Activated naive CD4-positive, alpha-beta T cell treated with anti-CD3 and anti-CD28 coated beads, Interleukin-2, amount 50 U/mL, for 16 hours (primary cell): Measurements from ENCODE around the gene OR5B21.
A peak's percentile ranks its signal among the peaks of the same experiment; 100 is the strongest.

Experiments used
- DNase-seq: peaks from one replicate; pipeline ENCODE4 v3.0.0-alpha.2; 2020

Gene OR5B21

DNA sequence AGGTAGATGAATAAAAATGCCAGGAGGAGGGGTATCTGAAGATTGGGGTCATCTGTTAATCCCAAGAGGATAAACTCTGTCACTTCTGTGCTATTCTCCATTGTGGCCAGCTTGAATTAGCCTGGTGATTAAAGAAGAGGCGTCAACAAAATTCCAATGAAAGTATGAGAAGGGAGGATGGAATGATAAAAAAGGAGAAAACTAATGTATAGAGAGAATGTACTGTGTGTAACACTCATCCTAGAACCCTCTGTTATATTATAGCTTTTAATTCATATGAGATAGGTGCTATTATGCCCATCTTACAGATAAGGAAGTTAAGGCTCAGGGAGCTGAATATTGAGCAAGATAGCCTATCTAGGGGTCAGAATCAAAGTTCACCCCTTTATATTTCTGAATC lies at the start of gene OR5B21:
Gene OR5B21 (minus strand): TSS at position 101 of the 400 bp plus-strand sequence. CDS start 0 bp downstream, at position 101.
- no peak for DNase-seq

DNA sequence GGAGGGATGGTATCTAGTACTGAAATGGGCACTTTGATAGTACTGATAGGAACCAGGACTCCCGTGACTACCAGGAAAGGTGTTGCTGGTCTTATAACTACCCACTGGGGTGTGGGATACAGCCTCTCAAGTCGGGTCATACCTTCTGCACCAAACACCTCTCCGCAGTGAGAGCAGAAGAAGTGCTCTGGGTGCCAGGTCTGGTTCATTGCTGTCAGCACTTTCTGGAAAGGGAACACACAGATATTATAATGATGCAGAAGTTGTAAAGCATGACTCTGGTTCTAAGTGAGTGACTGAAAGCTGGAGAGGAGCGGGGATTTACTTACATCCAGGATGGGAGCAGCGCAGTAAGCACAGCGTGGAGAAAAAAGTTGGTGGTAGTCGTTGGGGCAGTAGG lies 41.7 kb upstream of the OR5B21 start:
- DNase-seq, result no peak

DNA sequence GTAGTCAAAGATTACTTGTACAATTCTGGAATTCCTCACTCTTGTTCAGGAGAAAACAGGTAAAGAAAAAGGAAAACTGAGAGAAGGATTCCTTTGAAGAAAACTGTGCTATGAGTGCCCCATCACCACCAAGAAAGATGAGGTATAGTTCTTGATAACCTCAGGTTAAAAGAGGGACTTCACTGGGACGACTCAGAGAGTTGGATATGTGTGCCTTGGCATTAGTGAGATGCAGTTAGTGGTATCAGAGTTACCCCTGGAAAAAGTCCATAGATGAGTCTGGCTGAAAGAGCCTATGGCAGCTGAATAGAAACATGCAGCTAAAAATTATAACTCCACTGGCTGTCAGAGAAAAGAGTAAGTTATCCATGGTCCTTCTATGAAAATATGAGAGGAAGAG lies 38.9 kb upstream of the OR5B21 start:
- DNase-seq, result no peak

DNA sequence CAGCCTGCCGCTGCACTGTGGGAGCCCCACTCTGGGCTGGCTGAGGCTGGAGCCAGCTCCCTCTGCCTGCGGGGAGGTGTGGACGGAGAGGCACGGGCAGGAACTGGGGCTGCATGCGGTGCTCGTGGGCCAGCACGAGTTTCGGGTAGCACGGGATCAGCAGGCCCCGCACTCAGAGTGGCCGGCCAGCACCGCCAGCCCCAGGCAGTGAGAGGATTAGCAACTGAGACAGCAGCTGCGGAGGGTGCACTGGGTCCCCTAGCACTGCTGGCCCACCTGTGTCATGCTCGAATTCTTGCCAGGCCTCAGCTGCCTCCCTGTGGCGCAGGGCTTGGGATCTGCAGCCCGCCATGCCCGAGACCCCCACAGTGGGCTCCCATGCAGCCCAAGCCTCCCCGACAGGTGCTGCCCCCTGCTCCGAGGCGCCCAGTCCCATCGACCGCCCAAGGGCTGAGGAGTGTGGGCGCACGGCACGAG lies 24.0 kb upstream of the OR5B21 start:
- no peak for DNase-seq

DNA sequence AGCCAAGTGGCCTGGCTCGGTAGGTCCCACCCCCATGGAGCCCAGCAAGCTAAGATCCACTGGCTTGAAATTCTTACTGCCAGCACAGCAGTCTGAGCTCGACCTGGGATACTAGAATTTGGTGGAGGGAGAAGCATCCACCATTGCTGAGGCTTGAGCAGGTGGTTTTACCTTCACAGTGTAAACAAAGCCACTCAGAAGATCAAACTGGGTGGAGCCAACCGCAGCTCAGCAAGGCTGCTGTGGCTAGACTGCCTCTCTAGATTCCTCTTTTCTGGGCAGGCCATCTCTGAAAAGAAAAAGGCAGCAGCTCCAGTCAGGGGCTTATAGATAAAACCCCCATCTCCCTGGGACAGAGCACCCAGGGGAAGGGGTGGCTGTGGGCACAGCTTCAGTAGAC lies 22.3 kb upstream of the OR5B21 start:
- no peak for DNase-seq

DNA sequence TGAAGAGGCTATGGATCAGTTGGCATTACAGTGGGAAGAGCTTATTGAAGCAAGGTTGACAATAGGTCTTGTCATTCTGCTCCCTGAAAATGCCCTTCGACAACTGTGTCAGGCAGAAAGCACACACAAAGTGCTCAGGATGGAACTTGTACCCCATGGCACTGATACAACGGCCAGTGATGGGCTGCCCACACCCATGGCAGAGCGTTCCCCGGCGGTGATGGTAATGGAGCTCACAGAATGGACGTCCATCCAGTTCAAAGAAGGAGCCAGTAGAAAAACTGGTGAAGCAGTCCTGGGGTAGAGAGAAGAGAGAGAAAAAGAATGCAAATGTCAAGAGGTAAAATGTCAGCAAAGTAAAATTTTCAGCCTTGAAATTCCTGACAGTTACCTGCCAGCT lies 19.5 kb upstream of the OR5B21 start:
- DNase-seq, result no peak

DNA sequence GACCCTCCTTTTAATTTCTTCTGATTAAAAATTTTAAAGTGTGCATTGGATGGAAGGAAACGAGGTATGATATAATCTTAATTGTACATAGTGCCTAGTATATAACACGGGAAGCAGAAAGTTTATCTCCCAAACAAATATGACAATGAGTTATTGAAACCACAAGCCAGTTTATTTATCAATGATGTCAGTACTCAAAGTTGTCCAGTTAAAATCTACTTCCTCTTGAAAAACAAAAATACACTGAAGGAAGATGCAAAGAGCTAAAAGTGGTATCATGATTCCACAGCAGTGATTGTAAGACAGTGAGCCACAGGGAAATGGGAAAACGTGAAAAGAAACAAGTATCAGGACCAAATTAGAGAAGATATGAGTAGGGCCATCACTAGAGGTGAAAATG lies 18.8 kb upstream of the OR5B21 start:
- DNase-seq, result no peak

DNA sequence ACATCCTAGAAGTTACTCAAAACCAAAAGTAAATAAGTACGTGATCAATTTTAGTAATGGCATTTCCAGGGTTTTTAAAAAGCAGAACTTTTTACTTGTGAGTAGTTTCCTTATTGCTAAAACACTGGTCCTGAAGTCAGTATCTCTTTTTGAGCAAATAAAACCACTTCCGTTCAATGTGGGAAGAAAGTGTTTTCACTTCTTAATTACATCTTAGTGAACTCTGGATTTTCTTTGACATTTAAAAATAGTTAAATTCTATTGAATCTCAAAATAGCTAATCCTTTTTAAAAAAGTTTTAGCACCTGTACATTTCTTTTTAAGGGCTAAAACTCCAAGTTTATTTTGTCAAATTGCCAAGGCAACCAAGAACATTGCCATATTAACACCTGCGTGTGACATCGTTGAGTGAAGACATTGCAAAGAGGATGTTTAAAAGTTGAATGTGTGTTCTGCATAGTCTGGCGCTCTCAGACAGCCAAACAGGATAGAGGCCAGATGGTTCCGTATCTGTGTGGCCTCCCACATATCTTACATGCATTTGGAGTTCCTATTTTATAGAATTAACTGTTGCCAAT lies 17.2 kb upstream of the OR5B21 start:
- peak; percentile 15 for DNase-seq

DNA sequence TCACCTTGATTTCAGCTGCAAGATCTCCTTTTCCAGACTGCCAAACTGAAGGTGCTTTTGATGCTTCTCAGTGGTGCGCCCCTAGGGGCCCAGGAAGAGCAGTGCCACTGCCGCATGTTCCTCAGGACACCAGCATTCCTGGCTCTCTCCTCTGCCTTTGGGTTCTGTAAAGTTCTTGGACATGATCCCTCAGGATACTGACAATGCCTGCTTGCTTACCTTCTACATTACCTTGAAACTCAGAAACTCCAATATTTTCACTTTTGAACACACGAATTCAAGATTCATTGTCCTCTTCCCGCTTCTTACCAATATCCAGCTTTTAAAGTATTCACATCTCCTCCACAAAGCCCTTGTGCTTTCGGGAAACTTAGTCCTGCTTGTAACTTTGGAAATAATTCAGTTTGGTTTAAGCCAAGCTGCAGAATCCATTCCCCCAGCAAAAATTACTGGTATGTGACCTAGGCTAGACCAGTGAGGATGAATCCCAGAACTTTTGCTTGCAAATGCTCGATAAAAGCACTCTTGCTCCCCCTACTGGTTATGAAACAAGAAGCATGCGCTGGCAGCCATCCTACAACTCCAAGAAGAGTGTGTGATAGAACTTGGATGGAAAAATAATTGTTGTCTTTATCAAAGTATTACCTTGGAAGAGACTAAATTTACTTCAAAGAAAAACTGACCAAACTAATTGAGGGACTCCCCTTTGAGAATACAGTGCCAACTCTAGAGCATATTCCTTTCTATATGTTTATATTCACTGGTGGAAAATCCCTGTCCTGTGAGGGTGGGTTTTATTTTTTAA lies 16.5 kb upstream of the OR5B21 start:
- DNase-seq, result peak; percentile 40

DNA sequence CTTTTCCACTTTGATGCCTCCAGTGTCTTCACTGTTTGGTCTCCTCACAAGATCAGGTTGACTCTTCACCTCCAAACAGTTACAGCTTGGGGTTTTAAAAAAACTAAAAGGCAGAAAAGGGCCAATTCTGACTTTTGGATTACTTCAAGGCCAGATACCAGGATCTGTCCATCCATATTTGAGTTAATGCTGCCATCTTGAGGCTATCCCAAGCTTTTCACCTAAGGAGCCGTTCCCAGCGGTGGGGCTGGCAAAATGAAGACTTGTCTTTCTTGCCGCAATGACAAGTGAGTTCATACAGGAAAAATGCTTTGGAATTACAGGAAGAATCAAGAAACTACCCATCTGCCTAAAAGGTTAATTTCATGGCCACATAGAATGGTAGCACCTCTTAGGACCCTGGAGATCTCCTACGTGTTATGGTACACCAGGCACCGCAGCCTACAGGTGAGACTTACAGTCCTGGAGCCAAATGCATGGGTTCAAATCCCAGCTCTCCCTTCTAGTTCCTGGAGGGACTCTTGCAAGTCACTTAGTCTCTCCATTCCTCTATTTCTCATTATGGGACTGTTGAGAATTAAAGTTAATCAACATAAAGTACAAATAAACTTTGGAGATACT lies 6.0 kb upstream of the OR5B21 start:
- no peak for DNase-seq

DNA sequence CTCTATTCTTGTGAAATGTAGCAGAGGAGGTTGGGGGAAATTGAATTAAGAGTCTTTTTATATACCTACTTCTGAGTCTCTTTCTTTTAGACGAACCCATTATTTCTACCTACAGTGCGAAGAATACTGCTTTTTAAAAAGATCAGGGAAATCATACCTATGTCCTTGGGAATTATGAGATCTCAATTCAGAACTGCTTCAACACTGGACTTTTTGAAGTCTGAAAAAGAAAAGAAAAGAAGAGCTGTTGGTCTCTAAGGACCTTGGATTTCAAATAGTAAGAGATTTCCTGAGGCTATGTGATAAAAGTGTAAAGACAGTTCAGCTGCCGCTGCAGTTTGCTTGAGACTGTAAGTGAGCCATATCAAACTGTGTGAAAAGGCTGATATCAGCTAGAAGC lies 3.7 kb upstream of the OR5B21 start:
- DNase-seq, result no peak

DNA sequence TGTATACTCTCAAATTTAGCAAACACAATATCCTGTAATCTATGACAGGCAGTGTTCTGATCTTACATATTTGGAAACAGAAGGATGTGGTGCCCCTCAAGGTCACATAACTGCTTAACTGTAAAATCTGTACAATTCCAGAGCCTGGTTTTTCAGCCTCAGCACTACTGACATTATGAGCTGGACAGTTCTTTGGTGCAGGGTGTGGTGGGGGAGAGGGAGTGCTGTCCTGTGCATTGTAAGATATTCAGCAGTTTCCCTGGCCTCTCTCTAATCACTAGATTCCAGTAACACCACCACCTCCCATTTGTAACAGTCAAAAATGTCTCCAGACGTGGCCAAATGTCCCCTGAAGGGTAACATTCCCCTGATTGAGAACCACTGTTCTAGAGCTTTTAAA lies 1.8 kb upstream of the OR5B21 start:
- no peak for DNase-seq

DNA sequence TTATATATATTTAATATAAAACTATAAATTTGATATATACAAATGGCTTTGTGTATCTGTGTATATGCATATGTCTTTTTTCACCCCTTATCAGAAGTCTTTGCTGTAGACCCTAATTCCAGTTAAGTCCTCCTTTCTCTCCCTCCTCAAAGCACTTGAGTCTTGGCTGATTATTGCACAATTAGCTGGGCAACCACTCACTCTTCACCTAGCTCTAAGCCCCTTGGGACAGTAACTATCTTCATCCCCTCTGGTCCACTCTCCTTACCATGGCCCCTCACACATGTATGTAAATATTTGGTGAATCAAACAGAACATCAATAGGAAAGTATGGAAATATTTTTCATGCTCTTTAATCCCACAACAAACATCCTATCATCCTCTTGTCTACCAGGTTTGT lies 909 bp upstream of the OR5B21 start:
- DNase-seq, result no peak

DNA sequence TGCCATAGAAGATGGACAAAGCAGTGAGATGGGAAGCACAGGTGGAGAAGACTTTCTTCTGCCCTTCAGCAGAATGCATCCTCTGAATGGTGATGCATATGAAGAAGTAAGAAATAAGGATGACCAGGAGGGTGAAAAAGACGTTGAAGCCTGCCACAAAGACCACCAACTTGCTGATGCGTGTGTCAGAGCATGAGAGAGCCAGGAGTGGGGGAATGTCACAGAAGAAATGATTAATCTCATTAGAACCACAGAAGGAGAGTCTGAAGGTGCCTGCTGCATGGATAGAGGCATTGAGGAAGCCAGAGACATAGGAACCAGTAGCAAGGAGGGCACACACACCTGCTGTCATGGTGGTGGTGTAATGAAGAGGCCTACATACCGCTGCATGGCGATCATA lies 550 bp downstream of the OR5B21 start:
- no peak for DNase-seq

DNA sequence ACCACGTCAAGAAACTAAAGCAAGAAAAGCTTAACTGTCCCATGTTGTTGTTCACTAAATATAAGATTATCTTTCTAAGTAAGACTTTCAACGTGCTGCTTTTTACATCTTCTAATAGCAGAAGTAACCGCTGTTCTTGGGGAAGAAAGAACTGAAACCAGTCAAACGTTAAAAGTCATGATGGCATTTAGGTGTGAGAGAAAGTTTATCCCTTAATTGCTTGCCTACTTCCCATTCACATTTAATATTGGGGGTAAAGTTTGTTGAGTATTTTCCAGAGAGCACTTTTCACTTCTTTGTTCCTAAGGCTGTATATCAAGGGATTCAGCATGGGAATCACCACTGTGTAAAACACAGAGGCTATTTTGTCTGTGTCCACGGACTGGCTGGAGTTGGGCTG lies 970 bp downstream of the OR5B21 start:
- no peak for DNase-seq

DNA sequence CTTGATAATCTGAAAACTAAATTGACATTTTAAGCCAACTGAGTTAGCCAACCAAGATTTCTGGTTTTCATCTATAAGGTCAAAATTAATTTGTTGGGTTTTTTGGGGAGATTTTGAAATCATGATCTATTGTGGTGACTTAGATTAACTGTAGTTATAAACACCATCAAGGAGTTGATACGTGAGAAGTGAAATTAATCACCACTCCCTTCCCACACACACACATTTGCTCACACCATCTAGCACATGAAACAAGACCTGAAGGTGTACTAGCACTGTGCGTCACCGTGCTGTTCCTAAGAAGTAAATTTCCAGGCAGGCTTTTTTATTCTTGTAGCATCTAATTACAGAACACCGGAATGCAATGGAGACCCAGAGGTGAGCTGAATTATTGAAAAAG lies 2.1 kb downstream of the OR5B21 start:
- DNase-seq, result no peak

DNA sequence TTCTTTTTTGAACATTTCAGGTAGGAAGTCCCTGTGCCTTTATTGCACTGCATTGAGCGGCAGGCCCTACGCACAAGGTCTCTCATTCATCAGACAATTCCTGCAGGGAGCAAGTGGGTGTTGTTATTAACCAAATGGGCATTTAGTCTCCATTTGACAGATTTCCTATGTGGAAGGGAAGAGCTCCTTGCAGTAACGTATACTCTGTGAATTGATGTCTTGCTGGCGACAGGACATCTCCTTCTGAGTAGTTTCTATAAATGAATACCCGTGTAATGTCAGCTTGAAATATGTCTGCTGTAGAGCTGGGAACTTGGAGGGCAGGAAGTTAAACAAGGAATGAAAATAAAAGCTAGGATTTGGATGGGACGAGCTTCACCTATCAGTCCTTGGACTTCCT lies 3.7 kb downstream of the OR5B21 start:
- no peak for DNase-seq

DNA sequence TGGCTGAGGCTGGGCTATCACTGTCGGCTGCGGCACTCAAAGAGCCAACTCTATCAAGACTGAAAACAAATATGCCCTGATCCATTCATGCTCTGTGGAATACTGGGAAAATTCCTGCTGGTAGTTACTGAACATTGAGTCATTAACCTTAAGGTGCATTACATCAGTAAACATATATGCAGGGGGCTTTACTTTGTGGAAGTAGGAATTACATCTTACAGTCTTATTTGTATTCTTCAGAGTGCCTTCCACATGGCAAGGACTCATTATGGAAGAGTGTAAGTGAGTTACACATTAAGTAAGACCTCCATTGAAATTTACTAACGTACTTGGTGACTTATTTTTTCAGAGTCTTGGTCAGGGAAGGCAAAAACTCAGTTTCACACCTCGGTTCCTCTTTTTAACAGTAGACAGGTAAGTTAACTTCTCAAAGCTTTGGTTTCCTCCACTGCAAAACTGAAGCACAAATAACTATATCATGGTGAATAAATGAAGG lies 4.5 kb downstream of the OR5B21 start:
- DNase-seq, result no peak

DNA sequence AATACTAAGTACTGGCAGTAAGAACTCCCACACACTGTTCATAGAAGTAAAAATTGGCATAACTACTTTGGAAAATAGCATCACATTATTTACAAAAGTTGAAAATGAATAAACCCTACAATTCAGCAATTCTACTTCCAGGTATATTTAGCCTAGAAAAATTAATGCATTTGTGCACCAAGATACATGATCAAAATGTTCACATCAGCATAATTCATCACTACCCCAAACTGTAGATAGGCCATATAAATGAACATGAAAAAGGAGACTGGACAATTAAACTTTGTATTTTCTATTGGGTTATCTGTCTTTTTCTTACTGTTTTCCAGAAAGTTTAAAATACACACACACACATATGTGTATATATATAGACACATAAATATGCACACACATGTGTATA lies 5.9 kb downstream of the OR5B21 start:
- no peak for DNase-seq

DNA sequence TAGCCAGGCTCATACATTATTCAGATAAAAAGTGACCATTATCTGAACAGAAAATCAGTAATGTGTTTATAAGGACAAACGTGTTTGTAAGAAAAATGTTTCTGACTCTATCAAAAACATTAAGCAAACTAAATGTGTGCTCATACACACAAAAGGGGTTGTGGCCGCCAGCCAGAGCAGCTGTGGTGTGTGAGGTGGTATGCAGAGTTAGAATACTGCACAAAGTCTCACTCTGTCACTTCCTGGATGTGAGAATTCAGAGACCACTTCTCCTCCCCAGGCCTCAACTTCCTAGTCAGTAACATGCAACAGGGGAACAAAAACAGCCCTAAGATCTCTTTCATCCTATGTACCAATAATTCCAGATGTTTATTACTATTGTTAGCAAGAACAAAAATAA lies 9.4 kb downstream of the OR5B21 start:
- no peak for DNase-seq

DNA sequence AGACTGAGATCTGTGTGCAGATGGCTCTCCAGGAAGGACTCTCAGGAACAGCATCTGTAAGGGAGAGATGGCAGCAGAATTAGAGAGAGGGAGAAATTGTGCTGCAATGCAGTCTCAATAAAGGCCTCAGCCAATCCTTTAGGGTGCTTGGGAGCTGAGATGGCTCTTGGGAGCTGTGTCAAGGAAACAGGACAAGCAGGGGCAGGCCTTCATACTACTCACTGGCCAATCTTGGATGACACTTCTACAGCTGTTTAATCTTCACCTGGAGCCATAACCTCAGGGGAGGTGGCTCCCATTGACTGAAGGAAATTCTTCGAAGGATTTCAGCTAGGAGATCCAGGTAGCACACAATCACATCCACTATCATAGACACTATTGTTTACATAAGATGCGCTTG lies 10.0 kb downstream of the OR5B21 start:
- no peak for DNase-seq

DNA sequence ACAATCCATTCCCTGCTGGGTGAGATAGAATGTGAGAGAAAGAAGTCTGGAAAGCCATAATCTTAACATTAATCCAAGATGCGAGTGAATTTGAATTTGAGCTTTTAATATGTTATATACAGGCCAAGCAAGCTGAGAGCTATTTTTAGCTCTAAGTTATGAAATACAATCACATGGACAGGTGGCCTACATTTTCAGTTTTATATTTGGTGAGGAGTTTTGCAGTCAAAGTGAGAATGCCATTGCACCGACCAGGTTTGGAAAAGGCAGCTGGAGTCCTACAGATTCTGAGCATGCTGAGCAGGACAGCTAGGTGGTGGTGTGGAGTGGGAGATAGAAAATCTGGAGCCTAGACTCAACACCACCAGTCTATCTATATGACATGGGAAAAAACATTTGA lies 12.0 kb downstream of the OR5B21 start:
- DNase-seq, result no peak

DNA sequence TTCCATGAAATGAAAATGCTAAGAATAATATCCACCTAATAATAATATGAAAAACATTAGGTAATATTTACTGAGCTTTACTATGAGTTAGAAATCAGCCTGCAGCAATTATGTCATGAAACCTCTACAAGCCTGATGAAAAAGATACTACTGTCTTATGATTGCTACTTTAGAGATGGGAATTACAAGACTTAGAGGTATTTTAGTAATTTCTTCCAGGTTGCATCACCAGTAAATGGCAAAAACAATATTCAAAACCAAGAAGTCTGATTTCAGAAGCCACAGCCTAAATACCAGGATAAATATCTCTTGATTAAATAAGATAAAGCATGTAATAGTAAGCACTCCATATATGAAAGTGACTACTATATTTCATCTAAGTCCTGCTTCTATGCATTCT lies 13.8 kb downstream of the OR5B21 start:
- DNase-seq, result no peak

DNA sequence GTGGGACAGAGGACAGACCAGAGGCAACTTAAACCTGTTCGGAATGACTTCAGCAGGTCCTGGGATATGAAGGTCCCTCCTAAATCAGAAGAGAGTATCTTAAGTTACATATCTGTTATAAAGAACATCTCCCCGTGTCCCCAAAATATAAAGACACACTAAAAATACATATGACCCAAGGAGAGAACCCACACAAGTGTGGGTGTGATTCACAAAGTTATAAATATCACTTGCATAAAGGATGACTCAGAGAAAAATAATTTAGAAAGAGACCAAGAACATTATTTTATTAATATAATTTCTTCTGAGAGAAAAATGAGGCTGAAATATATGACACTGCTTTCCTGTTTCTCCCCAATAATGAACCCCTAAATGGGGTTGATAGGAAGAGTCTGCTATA lies 14.2 kb downstream of the OR5B21 start:
- DNase-seq, result no peak
